C4-2B (cell line): ENCODE results near the gene IQSEC1.

Experiments
- ZFX ChIP-seq: fragments of 450-650 bp; IDR thresholded peaks from 2 replicates; pipeline ENCODE4 v1.6.1; 2017
- TF ChIP-seq, protein P1 (sequence below): fragments of 450-650 bp; conservative IDR thresholded peaks from 2 replicates; pipeline ENCODE4 v1.5.1; 2017; ENCODE audit warnings: mild to moderate bottlenecking

DNA sequence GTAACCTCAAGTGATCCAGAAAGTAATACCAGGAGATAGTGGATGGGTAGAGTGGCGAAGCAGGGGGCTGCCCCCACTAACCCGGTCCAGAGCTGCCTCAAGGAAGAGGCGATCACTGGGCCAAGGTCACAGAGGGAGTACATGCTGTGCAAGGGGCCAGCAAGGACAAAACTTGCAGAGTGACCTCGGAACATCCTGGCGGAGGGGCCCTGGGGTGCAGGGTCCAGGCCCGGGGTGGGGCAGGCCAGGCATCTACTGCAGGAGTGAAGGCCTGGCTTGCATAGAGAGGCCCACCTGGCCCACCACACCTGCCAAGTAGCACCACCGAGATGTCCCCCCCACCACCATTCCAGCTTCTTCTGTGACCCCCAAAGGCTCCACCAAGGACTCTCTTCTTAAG lies 17.6 kb downstream of the IQSEC1 start:
- TF ChIP-seq, protein P1, sequence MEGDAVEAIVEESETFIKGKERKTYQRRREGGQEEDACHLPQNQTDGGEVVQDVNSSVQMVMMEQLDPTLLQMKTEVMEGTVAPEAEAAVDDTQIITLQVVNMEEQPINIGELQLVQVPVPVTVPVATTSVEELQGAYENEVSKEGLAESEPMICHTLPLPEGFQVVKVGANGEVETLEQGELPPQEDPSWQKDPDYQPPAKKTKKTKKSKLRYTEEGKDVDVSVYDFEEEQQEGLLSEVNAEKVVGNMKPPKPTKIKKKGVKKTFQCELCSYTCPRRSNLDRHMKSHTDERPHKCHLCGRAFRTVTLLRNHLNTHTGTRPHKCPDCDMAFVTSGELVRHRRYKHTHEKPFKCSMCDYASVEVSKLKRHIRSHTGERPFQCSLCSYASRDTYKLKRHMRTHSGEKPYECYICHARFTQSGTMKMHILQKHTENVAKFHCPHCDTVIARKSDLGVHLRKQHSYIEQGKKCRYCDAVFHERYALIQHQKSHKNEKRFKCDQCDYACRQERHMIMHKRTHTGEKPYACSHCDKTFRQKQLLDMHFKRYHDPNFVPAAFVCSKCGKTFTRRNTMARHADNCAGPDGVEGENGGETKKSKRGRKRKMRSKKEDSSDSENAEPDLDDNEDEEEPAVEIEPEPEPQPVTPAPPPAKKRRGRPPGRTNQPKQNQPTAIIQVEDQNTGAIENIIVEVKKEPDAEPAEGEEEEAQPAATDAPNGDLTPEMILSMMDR, result no peak
- no peak for TF ChIP-seq ZFX
